ENCODE results near the gene DESI2.

The DESI2 gene

GRCh38 chr1:244652623-244653438 lies at the start of gene DESI2:
Gene DESI2, plus strand, starts transcription at chr1:244653126. Its CDS starts 188 bp downstream, at chr1:244653314.
- DNase-seq (ENCODE audit: low read depth): peak; percentile 100
- no peak for TF ChIP-seq CTCF (IDR thresholded peaks at IDR 0.05; ENCODE audit: insufficient read depth, low read depth, low read length, missing control alignments)
- H3K4me3 ChIP-seq (ENCODE audit: low read length): peak within 1 kb of the TSS; percentile 95

DNA sequence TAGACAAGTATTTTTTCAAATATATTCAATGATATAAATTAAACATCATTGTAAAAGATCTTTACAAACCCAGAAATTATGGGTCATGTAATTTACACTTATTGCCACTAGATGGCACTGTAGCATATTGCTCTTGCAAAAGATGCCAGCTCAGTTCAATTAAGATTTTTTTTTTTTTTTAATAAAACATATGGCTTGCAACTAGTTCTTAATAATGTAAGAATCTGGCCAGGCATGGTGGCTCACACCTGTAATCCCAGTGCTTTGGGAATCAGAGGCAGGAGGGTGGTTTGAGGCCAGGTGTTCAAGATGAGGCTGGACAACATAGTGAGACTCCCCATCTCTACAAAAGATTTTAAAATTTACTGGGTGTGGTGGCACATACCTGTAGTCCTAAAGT lies 49.4 kb upstream of the DESI2 start:
- peak; percentile 62 for TF ChIP-seq CTCF (IDR thresholded peaks at IDR 0.05; ENCODE audit: insufficient read depth, low read depth, low read length, missing control alignments)
- H3K4me3 ChIP-seq (ENCODE audit: low read length): no peak overlapping the region
- peak; percentile 38 for DNase-seq (ENCODE audit: low read depth)

DNA sequence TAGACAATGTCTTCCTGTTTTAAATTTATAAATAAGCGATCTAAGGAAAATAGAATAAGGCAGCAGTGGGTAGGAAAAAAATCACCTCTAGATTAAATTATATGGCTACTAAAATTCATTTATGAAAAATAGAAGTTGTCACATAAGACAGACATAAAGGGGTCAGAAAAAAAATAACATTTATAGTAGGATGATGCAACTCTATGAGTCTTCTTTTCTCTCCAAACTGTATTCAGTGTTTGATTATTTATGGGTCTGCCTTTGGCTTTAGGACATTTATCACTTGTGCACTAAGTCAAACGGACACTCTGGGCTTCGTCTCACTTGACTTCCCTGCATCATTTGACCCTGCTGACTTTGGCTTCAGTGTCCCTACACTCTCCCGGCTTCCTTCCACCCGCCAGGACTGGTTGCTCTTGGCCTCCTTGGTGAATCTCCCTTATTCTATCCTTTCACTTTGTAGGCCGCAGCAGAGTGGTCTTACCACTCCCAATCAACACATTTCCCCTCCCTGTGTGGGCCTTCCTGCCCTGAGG lies 47.0 kb upstream of the DESI2 start:
- no peak for TF ChIP-seq CTCF (IDR thresholded peaks at IDR 0.05; ENCODE audit: insufficient read depth, low read depth, low read length, missing control alignments)
- H3K4me3 ChIP-seq (ENCODE audit: low read length): no peak overlapping the region
- DNase-seq (ENCODE audit: low read depth): no peak

- peak; percentile 59 for DNase-seq (ENCODE audit: low read depth)
- TF ChIP-seq CTCF (IDR thresholded peaks at IDR 0.05; ENCODE audit: insufficient read depth, low read depth, low read length, missing control alignments): no peak
- H3K4me3 ChIP-seq (ENCODE audit: low read length): no peak overlapping the region
These were observed 38.7 kb upstream of the DESI2 start for GRCh38 chr1:244614113-244614836.

DNA sequence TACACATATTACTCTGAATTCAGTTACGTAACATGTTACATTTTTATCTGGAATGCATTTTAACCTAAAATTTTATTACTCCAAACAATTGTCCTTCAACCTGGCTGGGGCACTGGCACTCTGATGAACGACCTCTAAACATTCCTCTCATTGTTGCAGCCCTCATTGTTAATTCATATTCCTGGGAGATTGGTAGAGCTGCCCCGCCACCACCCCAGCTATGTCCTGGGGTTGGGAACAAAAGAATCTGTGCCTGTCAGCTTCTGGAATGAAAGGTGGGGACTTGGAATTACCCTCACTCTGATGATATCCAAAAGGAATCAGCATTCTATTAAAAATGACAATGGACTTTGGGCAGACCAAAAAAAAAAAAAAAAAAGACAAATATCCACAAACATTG lies 38.0 kb upstream of the DESI2 start:
- no peak for DNase-seq (ENCODE audit: low read depth)
- no peak overlapping the region for H3K4me3 ChIP-seq (ENCODE audit: low read length)
- TF ChIP-seq CTCF (IDR thresholded peaks at IDR 0.05; ENCODE audit: insufficient read depth, low read depth, low read length, missing control alignments): no peak

GRCh38 chr1:244615301-244615700 lies 37.6 kb upstream of the DESI2 start:
- DNase-seq (ENCODE audit: low read depth): peak; percentile 16

More at GRCh38 chr1:244615301-244615700, 37.6 kb upstream of the DESI2 start:
- no peak overlapping the region for H3K4me3 ChIP-seq (ENCODE audit: low read length)
- TF ChIP-seq CTCF (IDR thresholded peaks at IDR 0.05; ENCODE audit: insufficient read depth, low read depth, low read length, missing control alignments): no peak

Measured in epithelial cell of esophagus (primary cell).